ENCODE results near the gene PNLDC1.

DNA sequence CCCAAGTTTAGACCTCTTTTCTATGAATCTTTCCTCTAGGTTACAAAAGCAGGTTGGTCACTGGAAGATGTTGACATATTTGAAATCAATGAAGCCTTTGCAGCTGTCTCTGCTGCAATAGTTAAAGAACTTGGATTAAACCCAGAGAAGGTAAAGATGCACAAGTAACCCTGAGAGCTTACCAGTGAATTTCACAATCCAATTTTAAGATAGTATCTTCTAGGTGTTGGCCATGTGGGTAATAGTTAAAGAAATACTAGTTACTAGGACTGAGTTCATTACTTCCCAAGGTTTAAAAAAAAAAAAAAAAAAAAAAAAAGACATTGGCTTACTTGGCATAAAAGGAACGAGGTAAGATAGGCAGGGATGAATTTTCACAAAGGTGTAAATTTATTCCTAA lies 21.9 kb upstream of the PNLDC1 start:
- TF ChIP-seq, protein P1, sequence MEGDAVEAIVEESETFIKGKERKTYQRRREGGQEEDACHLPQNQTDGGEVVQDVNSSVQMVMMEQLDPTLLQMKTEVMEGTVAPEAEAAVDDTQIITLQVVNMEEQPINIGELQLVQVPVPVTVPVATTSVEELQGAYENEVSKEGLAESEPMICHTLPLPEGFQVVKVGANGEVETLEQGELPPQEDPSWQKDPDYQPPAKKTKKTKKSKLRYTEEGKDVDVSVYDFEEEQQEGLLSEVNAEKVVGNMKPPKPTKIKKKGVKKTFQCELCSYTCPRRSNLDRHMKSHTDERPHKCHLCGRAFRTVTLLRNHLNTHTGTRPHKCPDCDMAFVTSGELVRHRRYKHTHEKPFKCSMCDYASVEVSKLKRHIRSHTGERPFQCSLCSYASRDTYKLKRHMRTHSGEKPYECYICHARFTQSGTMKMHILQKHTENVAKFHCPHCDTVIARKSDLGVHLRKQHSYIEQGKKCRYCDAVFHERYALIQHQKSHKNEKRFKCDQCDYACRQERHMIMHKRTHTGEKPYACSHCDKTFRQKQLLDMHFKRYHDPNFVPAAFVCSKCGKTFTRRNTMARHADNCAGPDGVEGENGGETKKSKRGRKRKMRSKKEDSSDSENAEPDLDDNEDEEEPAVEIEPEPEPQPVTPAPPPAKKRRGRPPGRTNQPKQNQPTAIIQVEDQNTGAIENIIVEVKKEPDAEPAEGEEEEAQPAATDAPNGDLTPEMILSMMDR (IDR thresholded peaks at IDR 0.05; ENCODE audit: low read depth, low read length, poor library complexity, severe bottlenecking) = no peak
- TF ChIP-seq EZH2phosphoT487 (IDR thresholded peaks at IDR 0.05; ENCODE audit: borderline replicate concordance, low read length) = no peak
